NCI-H2227 treated with DMSO at 0.1 percent for 48 hours (cell line): ENCODE measurements around the gene CNTN6.

Experiments used
- DNase-seq: peaks from one replicate; lab custom pipeline; 2025; lab: John Stamatoyannopoulos, UW

Gene CNTN6

GRCh38 chr3:1179146-1179545 is 86.3 kb downstream of the CNTN6 start:
- DNase-seq: no peak

- no peak for DNase-seq
Observed at GRCh38 chr3:1183320-1184048, 90.7 kb downstream of the CNTN6 start.

- DNase-seq: no peak
Observed at GRCh38 chr3:1190569-1190968, 97.7 kb downstream of the CNTN6 start.

GRCh38 chr3:1191026-1191425 is 98.2 kb downstream of the CNTN6 start:
- no peak for DNase-seq

- DNase-seq: no peak
Observed at GRCh38 chr3:1195947-1196346, 103.1 kb downstream of the CNTN6 start.

GRCh38 chr3:1197051-1197450 is 104.2 kb downstream of the CNTN6 start:
- DNase-seq: no peak

- no peak for DNase-seq
Observed at GRCh38 chr3:1200371-1200770, 107.5 kb downstream of the CNTN6 start.

- DNase-seq: no peak
Observed at GRCh38 chr3:1207904-1208303, 115.1 kb downstream of the CNTN6 start.

- DNase-seq: no peak
Observed at GRCh38 chr3:1214933-1215332, 122.1 kb downstream of the CNTN6 start.

- no peak for DNase-seq
Observed at GRCh38 chr3:1216856-1217255, 124.0 kb downstream of the CNTN6 start.

GRCh38 chr3:1227111-1227510 is 134.3 kb downstream of the CNTN6 start:
- no peak for DNase-seq

GRCh38 chr3:1228289-1228688 is 135.5 kb downstream of the CNTN6 start:
- no peak for DNase-seq

- DNase-seq: no peak
Observed at GRCh38 chr3:1230920-1231319, 138.1 kb downstream of the CNTN6 start.

- no peak for DNase-seq
Observed at GRCh38 chr3:1232276-1232675, 139.5 kb downstream of the CNTN6 start.

GRCh38 chr3:1235526-1236120 is 142.8 kb downstream of the CNTN6 start:
- no peak for DNase-seq

- no peak for DNase-seq
Observed at GRCh38 chr3:1251282-1252060, 158.6 kb downstream of the CNTN6 start.

GRCh38 chr3:1252061-1252430 is 159.2 kb downstream of the CNTN6 start:
- DNase-seq: no peak

- DNase-seq: no peak
Observed at GRCh38 chr3:1262246-1262645, 169.4 kb downstream of the CNTN6 start.

GRCh38 chr3:1263121-1263520 is 170.3 kb downstream of the CNTN6 start:
- DNase-seq: no peak

GRCh38 chr3:1269808-1270207 is 177.0 kb downstream of the CNTN6 start:
- DNase-seq: no peak

GRCh38 chr3:1272546-1273265 is 179.9 kb downstream of the CNTN6 start:
- no peak for DNase-seq

- DNase-seq: no peak
Observed at GRCh38 chr3:1275495-1275894, 182.7 kb downstream of the CNTN6 start.

GRCh38 chr3:1287815-1288214 is 195.0 kb downstream of the CNTN6 start:
- no peak for DNase-seq
